ENCODE measurements around the gene MYB.
"Not testable (repeated sequence)": the region's sequence is repeated elsewhere in the genome, so short reads cannot be mapped to it uniquely, and the experiment has no call there.

MYB gene

DNA sequence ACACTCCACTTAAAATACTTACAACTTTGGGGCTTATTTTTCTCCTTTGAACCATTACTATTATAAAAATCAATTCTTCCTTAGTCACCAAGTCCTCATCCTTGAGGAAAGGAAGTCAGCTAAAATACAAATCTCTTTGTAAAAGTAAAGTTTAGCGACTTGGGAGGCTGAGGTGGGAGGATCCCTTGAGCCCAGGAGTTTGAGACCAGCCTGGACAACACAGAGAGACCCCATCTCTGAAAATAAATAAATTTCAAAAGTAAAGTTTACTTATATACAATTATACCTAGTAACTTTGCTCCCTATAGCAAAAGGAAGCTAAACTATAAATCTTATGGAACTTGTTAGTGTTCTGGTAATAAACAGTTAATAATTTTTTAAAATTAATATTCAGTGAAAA, 40.4 kb downstream of the MYB start:
- DNase-seq (ENCODE audit: low read depth in 2 of 2), result no peak

DNA sequence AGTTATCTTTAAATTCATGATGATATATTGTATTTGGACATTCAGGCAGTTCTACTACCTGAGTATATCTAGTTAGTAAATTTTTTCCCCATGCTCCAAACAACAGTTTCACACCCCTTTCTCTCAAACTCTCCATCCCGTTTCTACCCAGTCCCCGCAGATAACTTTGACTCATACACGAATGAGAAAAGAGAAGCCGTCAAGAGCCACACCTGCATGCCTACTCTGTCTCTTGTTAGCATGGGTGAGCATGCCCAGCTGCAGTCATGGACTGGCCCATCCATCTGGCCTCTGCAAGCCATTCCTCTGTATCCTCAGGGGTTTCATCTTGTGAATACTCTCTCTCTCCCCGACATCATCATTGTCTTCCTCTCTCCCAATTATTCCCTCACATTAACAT, 41.5 kb downstream of the MYB start:
- DNase-seq (ENCODE audit: low read depth in 2 of 2), result no peak

DNA sequence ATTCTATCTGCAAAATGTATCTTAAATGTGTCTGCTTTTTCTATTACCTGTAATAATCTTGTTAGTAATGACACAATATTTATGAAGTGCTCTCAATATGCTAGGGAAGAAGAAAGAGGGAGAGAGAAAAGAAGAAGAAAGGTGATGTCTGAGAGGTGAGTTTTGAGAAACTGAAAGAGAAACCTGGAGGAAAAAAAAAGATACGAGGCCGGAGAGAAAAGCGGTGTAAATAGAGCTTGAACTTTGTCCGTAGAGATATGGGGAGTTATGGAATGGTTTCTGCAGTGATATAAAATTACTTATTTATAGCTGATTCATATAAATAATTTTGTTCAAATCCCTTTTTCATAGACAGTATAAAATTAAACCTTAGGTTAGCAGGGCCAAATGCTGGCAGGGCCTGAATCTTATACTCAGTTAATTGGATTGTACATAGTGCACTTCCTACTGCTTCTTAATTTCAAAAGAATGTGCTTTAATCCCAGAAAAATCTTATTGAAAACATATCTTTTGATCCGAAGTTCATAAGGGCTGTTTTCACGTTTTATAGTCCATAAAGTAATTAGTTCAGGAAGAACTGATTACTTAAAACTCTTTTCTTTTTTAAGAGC, 43.0 kb downstream of the MYB start:
- no peak for DNase-seq (ENCODE audit: low read depth in 2 of 2)

DNA sequence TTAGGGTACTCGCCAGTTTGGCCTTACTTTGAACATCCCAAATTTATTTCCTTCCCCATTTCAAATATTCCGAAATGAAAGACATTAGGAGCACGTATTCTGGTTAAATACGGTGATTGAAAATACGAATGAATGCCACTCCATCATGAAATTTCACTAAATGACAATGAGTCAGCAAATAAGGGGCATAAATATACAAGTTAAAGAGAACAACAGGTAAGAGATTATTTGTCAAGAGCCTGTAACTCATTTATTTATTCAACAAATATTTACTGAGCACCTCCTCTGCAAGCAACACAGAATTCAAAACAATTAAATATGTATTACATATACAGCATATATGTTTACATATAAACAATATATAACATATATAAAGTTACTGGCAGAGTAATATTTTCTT, 44.8 kb downstream of the MYB start:
- no peak for DNase-seq (ENCODE audit: low read depth in 2 of 2)

DNA sequence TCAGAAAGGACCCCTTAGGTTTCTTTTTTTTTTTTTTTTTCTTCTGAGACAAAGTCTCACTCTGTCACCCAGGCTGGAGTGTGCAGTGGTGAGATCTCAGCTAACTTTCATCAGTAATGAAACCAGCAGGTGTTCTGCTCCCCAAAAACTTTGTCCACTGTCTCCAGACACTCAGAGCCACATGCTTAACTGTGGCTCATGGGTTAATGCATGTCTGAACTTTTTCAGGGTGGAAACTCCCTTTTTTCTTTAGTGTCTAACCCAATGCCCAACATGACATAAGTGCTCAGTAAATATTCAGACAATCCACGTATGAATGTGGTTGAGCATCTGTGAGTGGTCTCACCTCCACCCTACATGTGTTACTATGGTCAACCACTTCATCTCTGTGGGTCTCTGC, 45.4 kb downstream of the MYB start:
- DNase-seq (ENCODE audit: low read depth in 2 of 2), result no peak

DNA sequence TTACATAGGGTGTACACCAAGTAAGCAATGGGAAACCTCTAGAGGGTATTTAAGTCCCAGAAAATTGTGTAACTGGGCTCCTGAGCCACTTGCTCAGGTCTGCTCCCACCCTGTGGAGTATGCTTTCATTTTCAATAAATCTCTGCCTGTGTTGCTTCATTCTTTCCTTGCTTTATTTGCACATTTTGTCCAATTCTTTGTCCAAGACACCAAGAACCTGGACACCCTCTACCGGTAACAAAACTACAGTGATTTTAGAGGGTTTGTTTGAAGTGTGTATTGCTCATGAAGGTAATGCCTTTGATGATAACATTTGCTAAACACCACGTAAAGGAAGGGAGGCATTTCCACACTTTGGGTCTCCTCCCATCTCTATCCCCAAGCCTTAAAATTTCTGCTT, 46.2 kb downstream of the MYB start:
- DNase-seq (ENCODE audit: low read depth in 2 of 2), result no peak

DNA sequence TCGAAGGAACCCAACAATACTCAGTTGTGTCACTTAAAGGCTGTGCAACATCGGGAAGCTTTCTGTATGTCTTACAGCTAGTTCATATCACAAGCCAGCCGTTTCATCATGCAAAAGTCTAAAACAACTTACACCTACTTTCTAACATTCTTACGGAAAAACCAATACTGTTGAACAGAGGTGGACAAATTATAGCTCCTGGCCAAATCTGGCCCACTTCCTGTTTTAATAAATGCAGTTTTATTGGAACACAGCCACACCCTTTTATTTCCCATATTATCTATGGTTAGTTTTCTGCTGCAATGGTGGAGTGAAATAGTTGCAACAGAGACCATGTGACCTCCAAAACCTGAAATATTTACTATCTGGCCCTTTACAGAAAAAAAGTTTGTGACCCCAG, 46.6 kb downstream of the MYB start:
- no peak for DNase-seq (ENCODE audit: low read depth in 2 of 2)

DNA sequence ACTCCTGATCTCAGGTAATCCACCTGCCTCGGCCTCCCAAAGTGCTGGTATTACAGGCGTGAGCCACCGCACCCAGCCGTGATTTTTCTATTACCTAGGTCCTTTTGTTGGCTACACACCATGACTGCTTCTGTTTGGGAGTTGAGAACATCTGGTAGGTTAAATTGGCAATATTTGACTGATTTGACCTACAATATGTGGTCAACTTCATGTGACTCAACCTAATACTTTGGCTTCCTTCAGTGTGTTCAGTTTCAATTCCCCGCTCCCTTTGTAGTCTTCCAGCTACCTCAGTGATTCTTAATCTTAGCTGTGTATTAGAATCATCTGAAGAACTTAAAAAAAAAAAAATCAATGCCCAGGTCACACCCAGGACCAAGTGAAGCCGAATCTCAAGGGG, 47.4 kb downstream of the MYB start:
- DNase-seq (ENCODE audit: low read depth in 2 of 2), result no peak

DNA sequence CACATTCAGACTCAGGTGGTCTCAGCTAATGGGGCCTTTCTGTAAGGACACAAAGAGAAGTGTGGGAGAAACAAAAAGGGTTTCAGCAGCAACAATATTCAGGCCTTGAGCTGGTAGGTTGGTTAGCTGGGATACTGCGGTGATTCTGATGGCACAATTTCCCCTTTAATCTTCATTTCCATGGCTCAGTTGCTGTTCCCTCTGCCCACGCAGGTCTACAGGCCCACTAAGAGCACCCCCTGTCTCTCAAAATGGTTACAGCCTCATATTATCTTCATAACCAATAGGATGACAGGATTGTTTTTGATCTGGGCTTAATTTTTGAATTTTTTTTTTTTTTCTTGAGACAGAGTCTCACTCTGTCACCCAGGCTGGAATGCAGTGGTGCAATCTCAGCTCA, 48.9 kb downstream of the MYB start:
- no peak for DNase-seq (ENCODE audit: low read depth in 2 of 2)

DNA sequence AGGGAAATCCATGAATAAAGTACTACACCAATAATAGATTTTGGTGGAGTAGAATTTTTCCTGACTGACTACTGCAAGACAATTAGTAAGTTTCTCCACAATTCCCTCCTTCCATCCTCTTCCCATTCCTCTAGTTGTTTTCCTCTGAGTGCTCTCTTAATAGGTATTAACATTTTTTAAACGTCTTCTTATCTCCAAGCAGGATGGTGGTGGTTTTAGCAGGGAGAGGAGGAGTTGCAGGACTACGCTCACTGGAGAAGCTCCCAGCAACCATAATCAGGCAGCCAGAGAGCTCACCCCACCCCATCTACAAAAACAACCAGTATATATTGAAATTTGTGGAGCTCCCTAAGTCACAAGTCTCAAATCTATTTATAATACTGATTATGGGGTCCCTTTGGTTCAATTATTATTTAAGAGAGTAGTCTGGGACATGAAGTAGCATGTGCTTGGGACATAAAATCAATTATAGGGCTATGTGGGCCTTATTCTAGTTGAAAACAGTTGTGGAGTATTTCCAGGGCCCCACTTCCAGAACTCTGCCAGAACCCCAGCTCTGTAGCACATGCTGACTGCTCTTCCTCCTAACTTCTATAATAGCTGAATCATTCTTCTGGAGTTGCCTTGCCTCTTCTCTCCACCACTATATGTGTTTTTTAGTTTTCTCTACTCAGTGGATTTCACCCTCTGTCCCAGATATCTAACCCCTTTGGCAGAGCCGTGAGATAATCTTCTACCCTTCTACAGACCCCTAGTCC, 49.8 kb downstream of the MYB start:
- DNase-seq (ENCODE audit: low read depth in 2 of 2), result no peak

DNA sequence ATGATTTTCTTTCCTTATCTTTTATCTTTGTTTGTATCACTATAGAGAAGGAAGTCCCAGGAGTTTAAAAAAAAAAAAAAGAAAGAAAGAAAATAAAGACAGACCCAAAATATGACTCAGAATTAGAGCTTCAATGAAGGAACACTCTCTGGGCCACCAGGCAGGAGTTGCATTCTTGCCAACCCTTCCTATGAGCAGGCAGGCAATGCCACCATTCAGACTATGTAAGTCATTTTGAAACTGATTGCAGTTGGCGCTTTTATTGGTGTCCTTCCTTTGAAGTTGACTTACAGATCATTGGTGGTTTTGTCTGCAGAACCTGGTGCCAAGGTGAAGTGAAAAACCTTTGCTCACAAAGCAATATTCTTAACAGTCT, 50.3 kb downstream of the MYB start:
- no peak for DNase-seq (ENCODE audit: low read depth in 2 of 2)

DNA sequence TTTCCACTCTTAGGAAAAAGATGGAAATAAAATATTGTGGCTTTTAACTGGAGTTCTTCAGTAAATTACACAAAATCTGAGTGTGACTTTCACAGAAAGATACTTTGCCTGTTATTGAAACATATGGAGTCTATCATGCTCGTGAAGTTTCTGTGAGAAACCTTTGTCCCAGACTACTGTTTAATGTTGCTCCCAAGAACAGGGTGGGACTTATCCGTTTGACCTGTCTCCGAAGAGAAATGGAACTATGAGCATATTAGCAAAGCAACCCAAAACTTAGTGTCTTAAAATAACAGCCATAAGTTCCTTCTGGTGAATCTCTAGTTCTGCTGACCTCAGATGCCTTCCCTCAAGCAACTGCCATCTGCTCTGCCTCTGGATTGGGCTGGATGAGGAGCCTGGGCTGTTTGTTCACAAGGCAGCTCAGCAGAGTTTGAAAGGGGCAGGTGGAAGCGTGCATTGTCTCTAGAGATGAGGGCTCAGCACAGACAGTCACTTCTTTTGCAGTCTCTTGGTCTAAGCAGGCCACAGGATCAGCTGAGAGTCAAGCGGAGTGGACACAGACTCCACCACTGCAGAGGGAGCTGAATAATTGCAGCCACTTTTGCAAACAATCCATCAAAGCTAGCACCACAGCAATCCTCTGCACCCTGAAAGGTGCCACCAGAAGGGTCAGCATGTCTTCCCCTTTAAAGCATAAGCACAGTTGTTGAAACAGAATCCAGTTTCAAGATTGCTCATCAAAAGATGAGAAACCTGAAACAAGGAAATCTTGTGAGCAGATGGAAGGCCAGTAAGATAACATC, 52.8 kb downstream of the MYB start:
- no peak for DNase-seq (ENCODE audit: low read depth in 2 of 2)

DNA sequence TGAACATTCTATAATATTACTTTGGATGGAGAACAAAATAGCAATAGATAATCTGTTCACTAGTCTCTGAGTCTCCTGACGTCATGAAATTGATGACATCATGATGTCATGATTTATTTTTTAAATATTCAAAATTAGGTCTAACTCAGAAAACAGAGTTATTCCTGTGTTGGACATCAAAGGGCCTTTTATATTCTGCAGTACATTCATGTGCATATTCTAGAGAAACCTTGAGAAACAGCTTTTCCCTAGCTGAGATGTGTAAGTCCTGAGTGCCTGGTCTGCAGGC, 53.3 kb downstream of the MYB start:
- no peak for DNase-seq (ENCODE audit: low read depth in 2 of 2)

DNA sequence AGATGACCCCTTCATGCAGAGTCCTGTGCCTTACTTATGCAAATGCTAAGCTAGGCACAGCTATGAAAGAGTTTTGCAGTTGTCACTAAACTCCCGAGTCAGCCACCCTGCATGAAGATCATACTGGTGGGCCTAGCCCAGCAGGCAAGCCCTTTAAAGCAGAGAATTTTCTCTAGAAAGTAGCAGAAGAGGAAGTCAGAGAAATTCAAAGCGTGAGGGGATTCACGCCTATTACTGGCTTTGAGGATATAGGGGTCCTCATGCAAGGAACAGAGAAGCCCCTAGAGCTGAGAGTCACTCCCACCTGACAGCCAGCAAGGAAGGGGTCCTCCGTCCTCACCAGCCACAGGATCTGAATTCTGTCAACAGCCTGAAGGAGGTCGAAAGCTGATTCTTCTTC, 54.6 kb downstream of the MYB start:
- DNase-seq (ENCODE audit: low read depth in 2 of 2), result no peak

DNA sequence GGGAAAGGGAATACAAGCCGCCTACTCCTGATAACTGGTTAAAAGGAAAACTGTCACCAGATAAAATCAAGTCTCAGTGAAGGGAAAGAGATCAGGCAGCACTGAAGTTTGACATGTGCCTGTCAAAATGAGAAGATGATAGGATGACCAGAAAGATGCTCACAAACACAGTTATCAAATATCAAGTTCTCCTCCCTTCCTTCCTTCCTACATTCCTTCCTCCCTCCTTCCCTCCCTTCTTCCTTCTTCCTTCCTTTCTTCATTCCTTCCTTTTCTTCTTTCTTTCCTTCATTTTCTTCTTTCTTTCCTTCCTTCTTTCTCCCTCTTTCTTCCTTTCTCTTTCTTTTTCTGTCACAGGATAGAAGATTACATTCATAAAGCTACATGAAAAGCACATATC, 55.2 kb downstream of the MYB start:
- no peak for DNase-seq (ENCODE audit: low read depth in 2 of 2)

DNA sequence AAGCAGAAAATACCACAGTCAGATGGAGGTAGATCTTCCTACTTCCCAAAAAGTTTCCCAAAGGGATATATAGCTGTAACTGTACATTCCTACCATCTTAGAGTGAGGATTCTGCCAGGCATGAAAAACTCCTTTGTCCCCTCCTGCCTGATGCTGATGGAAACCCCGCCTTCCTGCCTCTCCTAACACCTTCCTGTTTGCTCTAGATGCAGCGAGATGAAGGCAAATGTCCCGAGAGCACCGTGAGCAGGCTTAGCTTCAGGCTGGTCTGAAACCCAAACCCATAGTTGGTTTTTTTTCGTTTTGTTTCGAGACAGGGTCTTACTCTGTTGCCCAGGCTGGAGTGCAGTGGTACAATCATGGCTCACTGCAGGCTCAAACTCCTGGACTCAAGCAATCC, 55.6 kb downstream of the MYB start:
- no peak for DNase-seq (ENCODE audit: low read depth in 2 of 2)

DNA sequence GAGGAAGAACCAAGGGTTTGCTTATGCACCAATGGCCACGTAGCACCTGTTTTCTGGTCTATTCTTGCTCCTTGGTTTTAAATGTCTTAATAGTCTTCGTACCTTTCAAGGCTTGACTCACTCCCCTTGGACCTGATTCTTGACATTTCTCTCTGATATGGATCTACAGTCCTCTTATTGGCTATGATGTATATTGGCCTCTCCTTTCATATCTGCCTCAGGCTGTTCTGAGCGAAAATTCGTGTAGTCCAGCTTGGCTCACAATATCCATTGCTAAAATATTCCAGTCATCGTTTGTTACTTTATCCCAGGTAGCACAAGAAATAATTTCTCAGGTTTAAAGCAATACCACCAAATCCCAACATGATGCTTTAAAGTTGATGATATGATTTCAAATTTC, 59.6 kb downstream of the MYB start:
- no peak for DNase-seq (ENCODE audit: low read depth in 2 of 2)

DNA sequence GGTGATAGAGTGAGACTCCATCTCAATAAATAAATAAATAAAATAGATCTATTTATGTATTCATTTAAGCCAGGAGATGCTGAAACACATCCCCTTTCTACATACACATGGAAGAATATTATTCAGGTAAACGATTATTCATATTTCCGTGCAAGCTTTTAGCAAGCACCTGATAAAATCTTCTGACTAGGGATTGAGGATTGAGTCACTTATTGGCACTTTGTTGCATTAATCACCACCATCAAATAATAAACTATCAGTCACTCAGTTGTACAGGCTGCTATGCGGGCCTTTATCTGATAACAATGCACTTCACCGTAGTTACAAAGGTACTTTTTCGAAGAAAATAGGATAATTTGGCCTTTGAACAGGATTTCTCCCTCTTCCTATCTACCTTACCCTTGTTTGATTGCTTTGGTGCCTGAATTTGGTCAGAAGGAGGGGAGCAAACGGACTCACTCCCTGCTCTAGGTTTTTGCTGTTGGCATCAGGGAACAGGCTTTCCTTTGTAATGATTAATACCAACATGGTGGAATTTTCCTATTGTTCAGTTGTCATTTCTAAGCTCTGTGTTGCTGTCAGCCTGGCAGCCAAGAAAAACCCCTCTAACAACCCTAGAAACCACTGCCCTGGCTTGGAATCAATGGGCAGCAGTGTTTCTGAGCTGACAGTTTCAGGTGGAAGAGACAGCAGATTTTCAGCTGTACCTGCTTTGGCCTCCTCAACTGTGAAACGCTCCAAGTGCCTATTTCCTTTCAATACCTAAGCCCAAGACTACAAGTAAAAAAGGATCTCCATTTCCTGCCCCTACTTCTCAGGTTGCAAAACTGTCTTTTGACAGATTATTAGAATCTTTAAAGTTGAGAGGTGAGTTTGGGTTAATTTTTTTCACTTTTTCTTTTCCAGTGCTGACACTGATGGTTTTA, 63.0 kb downstream of the MYB start:
- no peak for DNase-seq (ENCODE audit: low read depth in 2 of 2)

DNA sequence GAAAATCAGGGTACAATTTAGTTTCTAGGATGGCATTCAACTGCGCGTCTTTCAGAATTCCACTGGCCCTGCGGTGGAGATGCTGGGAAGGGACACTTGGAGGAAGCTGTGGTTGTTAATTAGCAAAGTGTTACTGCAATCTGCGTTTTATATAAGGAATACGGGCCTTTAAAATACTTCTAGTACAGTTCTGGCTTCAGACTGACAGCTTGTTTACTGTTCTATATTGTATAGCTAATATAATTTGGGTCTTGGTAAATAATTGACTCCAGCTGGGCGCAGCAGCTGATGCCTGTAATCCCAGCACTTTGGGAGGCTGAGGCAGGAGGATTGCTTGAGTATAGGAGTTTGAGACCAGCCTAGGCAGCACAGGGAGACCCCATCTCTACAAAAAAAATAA, 63.7 kb downstream of the MYB start:
- no peak for DNase-seq (ENCODE audit: low read depth in 2 of 2)

DNA sequence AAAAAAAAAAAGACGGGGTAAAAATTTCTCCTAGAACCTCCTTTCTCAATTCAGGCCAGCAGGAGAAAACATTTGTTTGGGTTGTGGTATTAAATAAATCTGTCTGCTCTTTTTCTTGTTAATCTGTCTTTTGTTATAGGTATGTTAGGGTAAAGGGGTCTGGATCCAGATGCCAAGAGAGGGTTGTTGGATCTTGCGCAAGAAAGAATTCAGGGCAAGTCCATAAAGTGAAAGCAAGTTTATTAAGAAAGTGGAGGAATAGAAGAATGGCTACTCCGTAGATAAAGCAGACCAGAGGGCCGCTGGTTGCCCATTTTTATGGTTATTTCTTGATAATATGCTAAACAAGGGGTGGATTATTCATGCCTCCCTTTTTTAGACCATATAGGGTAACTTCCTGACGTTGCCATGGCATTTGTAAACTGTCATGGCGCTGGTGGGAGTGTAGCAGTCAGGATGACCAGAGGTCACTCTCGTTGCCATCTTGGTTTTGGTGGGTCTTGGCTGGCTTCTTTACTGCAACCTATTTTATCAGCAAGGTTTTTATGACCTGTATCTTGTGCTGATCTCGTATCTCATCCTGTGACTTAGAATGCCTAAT, 65.4 kb downstream of the MYB start:
- DNase-seq (ENCODE audit: low read depth in 2 of 2), result not testable (repeated sequence)

DNA sequence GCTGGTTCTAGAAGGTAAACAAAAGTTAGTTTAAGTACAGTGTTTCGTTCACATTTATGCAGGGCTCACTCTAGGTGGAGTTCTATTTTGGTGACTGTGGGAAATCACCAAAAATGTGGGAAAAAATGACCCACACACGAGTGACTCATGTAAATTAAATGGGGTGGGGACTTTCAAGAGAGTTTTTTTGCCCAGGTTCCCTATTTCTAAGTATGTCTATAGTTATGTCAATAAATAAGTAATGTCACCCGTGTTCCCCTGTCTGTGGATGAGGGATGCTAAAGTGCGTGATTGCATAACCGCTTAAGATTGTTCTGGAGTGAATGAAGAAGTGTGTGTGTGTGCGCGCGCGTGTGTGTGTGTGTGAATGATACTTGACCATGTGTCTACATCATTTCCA, 69.1 kb downstream of the MYB start:
- no peak for DNase-seq (ENCODE audit: low read depth in 2 of 2)
